ENCODE measurements around the gene CERS1. TPM values are rescaled to one million over a fixed set of nuclear protein-coding genes. Genes with fewer than 3 reads are reported as not detected.

CERS1 gene
- total RNA-seq, 2 donors from 2014 or later = 38.7 TPM; not detected in 1

DNA sequence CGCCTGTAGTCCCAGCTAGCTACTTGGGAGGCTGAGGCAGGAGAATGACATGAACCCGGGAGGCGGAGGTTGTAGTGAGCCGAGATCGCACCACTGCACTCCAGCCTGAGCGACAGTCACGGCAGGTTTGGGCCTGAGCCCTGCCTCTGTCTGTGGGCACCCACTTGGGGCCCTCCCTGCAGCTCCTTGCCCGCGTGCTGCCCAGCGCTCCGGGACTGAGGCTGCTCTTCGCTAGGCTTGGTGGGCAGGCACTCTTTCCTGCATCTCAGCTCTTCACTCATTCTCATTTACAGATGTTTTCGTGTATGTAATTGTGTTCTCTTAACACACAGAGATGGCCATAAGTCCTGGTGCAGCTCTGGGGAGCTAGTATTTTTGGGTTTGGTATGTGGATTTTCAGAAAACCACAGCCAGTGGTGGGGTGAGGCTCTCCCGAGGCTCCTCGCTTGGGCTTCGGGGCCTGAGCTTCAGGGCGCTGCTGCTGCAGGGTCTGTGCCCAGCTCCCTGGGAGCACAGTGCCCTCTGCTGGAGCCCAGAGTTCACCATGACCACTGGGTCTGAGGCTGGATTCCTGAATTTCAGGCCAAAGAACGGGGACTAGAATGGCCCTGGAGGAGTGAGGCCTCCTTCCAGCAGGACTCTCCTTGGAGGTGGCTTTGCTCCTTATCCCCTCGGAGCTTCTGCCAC lies 49.0 kb downstream of the CERS1 start:
- TF ChIP-seq POLR2A (IDR thresholded peaks at IDR 0.05) (no peak), POLR2AphosphoS5 (IDR thresholded peaks at IDR 0.05) (peak; percentile 41)
- TF ChIP-seq, protein P1, sequence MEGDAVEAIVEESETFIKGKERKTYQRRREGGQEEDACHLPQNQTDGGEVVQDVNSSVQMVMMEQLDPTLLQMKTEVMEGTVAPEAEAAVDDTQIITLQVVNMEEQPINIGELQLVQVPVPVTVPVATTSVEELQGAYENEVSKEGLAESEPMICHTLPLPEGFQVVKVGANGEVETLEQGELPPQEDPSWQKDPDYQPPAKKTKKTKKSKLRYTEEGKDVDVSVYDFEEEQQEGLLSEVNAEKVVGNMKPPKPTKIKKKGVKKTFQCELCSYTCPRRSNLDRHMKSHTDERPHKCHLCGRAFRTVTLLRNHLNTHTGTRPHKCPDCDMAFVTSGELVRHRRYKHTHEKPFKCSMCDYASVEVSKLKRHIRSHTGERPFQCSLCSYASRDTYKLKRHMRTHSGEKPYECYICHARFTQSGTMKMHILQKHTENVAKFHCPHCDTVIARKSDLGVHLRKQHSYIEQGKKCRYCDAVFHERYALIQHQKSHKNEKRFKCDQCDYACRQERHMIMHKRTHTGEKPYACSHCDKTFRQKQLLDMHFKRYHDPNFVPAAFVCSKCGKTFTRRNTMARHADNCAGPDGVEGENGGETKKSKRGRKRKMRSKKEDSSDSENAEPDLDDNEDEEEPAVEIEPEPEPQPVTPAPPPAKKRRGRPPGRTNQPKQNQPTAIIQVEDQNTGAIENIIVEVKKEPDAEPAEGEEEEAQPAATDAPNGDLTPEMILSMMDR (IDR thresholded peaks at IDR 0.05) = peak; percentile 60 to 87 (median 81)
- intact Hi-C loops (cut with DNase I) = loop anchor here (2.0 to 5.0 kb wide), 2 partner anchors 252 to 385 kb away; no protein-coding TSS in a partner anchor
- 35% methylated on average over 19 of the region's 19 CpGs for WGBS
- DNase-seq (ENCODE audit: low spot score) = peak; percentile 72
- H3K27ac ChIP-seq = peak overlapping the region; percentile 33 to 53
- H3K4me3 ChIP-seq = no peak overlapping the region
- peaks cover 33% of the 10 kb centered on the region for H3K4me1 ChIP-seq (replicated peaks)
- H3K9me3 ChIP-seq = no peaks in the 10 kb centered on the region
- no peaks in the 10 kb centered on the region for H3K27me3 ChIP-seq (replicated peaks; ENCODE audit: insufficient read depth)
- H3K36me3 ChIP-seq = peaks cover 0 to 5% of the 10 kb centered on the region in 2 donors

- Histone ChIP-seq H3K36me3 (no peaks in the 10 kb centered on the region), H3K4me3 (no peak overlapping the region), H3K9me3 (no peaks in the 10 kb centered on the region), H3K27me3 (replicated peaks; ENCODE audit: insufficient read depth) (no peaks in the 10 kb centered on the region), H3K27ac (no peak overlapping the region), H3K4me1 (replicated peaks) (peaks cover 33% of the 10 kb centered on the region)
- no peak for DNase-seq (ENCODE audit: low spot score)
- no peak for TF ChIP-seq POLR2AphosphoS5 (IDR thresholded peaks at IDR 0.05)
- TF ChIP-seq, protein P1 (IDR thresholded peaks at IDR 0.05) = no peak
- no peak for TF ChIP-seq POLR2A (IDR thresholded peaks at IDR 0.05)
- WGBS = 79% methylated on average over 12 of the region's 12 CpGs
- intact Hi-C loops (cut with DNase I) = loop anchor here (2.0 to 5.0 kb wide), 2 partner anchors 251 to 384 kb away; no protein-coding TSS in a partner anchor
These were observed 50.0 kb downstream of the CERS1 start for GRCh38 chr19:18845961-18846360.

DNA sequence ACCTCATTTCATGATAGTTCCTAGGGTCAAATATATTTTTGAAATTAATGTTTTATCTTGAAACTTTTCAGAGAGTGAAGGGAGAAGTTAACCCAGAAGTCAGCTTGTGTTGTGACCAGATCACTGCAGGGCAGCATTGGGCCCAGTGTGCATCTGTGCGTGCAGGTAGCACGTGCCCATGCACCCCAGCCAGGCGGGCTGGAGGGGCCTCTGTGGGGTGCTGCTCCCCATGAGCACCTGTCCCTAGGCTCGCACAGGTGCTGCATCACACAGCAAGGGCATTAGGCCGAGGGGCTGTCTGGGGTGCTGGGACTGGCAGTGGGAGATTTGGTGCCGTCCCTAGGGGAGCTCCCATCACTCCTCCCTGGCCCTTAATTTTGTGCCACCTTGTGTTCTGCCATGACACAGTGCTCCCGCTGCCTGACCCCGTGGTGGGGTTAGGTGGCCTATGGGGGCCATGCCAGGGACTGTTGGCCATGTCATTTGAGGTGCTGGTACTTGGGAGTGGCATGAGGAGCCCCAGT lies 51.1 kb downstream of the CERS1 start:
- H3K4me1 ChIP-seq (replicated peaks) = peaks cover 30% of the 10 kb centered on the region
- intact Hi-C loops (cut with DNase I) = loop anchor here (5.0 kb wide), 1 partner anchor 383 kb away; no protein-coding TSS in a partner anchor
- no peak for DNase-seq (ENCODE audit: low spot score)
- H3K36me3 ChIP-seq = no peaks in the 10 kb centered on the region
- TF ChIP-seq POLR2AphosphoS5 (IDR thresholded peaks at IDR 0.05) = no peak
- no peak for TF ChIP-seq POLR2A (IDR thresholded peaks at IDR 0.05)
- TF ChIP-seq, protein P1 (IDR thresholded peaks at IDR 0.05) = no peak
- 94% methylated on average over 8 of the region's 8 CpGs for WGBS
- H3K9me3 ChIP-seq = no peaks in the 10 kb centered on the region
- H3K4me3 ChIP-seq = no peak overlapping the region
- H3K27ac ChIP-seq = no peak overlapping the region
- H3K27me3 ChIP-seq (replicated peaks; ENCODE audit: insufficient read depth) = no peaks in the 10 kb centered on the region

DNA sequence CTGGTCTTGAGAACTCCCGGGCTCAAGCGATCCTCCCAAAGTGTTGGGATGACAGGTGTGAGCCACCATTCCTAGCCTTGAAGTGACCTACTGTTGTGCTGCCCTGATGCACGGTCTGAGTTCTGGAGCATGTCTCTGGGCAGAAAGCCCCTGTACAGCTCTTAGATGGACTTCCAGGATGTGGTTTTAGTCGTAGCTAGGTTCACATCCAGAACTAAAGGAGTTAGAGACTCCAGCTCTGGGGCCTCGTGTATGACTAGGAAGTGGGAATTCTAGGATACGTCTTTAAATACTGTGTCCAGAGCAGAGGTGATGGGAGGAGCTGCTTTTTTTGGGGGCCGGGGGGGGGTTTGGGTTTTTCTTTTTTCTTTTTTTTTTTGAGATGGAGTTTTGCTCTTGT lies 52.0 kb downstream of the CERS1 start:
- Histone ChIP-seq H3K9me3 (no peaks in the 10 kb centered on the region), H3K27me3 (replicated peaks; ENCODE audit: insufficient read depth) (no peaks in the 10 kb centered on the region), H3K27ac (no peak overlapping the region), H3K4me3 (no peak overlapping the region), H3K36me3 (no peaks in the 10 kb centered on the region), H3K4me1 (replicated peaks) (peaks cover 26% of the 10 kb centered on the region)
- no peak for DNase-seq (ENCODE audit: low spot score)
- intact Hi-C loops (cut with DNase I) = no loop called here
- WGBS = 77% methylated on average over 7 of the region's 7 CpGs
- TF ChIP-seq POLR2AphosphoS5 (IDR thresholded peaks at IDR 0.05) (no peak), POLR2A (IDR thresholded peaks at IDR 0.05) (no peak)
- TF ChIP-seq, protein P1 (IDR thresholded peaks at IDR 0.05) = no peak

DNA sequence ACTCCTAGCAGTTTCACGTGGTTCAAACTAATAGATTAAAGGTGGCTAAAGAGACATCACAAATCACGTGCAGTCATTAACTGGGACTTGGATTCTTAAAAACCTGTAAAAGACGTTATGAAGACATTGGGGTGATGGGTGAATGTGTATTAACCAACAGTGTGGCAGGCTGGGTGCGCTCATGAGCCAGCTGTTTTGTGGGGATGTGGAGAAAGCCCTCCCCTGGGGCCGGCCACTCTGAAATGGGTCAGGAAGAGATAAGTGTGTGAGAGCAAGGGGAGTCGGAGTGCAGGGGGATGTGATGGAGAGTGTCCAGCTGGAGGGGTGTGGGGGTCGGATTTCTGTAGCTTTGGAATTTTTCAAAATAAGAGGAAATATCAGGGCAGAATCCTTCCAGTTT lies 53.8 kb downstream of the CERS1 start:
- 57% methylated on average over 7 of the region's 7 CpGs for WGBS
- no peak overlapping the region for H3K4me3 ChIP-seq
- peaks cover 15% of the 10 kb centered on the region for H3K4me1 ChIP-seq (replicated peaks)
- H3K27me3 ChIP-seq (replicated peaks; ENCODE audit: insufficient read depth) = no peaks in the 10 kb centered on the region
- H3K36me3 ChIP-seq = no peaks in the 10 kb centered on the region
- H3K27ac ChIP-seq = no peak overlapping the region
- DNase-seq (ENCODE audit: low spot score) = no peak
- no peak for TF ChIP-seq POLR2AphosphoS5 (IDR thresholded peaks at IDR 0.05)
- no peak for TF ChIP-seq POLR2A (IDR thresholded peaks at IDR 0.05)
- TF ChIP-seq, protein P1 (IDR thresholded peaks at IDR 0.05) = no peak
- intact Hi-C loops (cut with DNase I) = no loop called here
- no peaks in the 10 kb centered on the region for H3K9me3 ChIP-seq
